Activated T-cell treated with anti-CD3 and anti-CD28 coated beads for 24 hours (primary cell): ENCODE measurements around the gene OGT.
A peak's percentile ranks its signal among the peaks of the same experiment; 100 is the strongest.
"Not testable (repeated sequence)": the region's sequence is repeated elsewhere in the genome, so short reads cannot be mapped to it uniquely, and the experiment has no call there.

Experiments
- DNase-seq: peaks from one replicate; pipeline ENCODE4 v3.0.0-alpha.2; 2020; ENCODE audit warnings: low read depth

OGT gene

DNA sequence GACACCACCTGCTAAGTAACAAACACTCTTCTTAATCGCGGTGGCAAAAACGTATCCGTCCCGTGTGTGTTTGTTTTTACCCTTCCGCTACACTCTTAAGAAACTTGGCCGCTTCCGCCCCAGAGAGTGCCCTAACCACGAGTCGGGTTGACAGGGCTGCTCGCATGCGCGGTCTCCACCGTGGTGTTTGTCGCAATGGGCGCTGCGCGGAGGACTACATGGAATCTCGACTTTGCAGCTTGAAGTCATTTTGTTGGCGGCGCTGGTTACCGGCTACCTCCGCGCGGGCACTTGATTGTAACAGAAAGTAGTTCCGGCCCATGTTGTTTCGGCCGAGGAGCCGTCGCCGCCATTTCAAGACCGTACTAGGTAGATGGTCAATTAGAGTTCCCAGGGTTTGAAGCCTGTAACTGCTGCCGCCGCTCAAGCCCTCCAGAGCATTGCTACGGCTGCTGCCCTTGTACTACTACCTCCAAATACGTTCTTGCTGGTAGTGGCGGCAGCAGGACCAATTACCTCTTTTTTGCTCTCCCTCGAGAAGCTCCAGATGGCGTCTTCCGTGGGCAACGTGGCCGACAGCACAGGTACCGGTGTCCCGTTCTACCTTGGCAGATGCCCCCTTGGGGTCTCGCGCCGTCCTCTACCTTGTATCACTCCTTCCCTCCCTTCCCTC lies at the start of gene OGT:
OGT (plus strand) TSS at position 352 of the 673 bp plus-strand sequence; CDS start at position 548, 196 bp downstream.
- DNase-seq = peak; percentile 84

GRCh38 chrX:71487814-71488213 lies 45.1 kb upstream of the OGT start:
- no peak for DNase-seq

- no peak for DNase-seq
Observed at GRCh38 chrX:71489540-71489939, 43.4 kb upstream of the OGT start.

- DNase-seq = peak; percentile 16
Observed at GRCh38 chrX:71492231-71493065, 40.5 kb upstream of the OGT start.

- no peak for DNase-seq
Observed at GRCh38 chrX:71493111-71493613, 39.7 kb upstream of the OGT start.

GRCh38 chrX:71495979-71496378 lies 36.9 kb upstream of the OGT start:
- DNase-seq = not testable (repeated sequence)

- DNase-seq = no peak
Observed at GRCh38 chrX:71496476-71496875, 36.4 kb upstream of the OGT start.

GRCh38 chrX:71502080-71502479 lies 30.8 kb upstream of the OGT start:
- not testable (repeated sequence) for DNase-seq

- no peak for DNase-seq
Observed at GRCh38 chrX:71504346-71504745, 28.6 kb upstream of the OGT start.

DNA sequence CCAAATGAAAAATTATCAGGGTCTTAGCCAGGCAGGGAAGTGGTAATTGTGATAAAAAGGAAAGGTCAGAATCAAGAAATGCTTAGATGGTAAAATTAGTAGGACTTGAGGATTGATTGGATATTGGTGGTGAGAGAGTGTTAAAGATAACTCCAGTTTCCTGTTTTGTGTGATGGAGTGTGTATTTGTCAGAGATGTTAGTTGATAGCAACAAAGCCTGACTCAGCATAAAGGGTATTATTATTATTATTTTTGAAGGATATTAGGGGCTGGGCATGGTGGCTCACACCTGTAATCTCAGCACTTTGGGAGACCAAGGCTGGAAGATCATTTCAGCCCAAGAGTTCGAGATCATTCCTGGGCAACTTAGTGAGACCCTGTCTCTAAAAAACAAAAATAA lies 23.6 kb upstream of the OGT start:
- DNase-seq = no peak

DNA sequence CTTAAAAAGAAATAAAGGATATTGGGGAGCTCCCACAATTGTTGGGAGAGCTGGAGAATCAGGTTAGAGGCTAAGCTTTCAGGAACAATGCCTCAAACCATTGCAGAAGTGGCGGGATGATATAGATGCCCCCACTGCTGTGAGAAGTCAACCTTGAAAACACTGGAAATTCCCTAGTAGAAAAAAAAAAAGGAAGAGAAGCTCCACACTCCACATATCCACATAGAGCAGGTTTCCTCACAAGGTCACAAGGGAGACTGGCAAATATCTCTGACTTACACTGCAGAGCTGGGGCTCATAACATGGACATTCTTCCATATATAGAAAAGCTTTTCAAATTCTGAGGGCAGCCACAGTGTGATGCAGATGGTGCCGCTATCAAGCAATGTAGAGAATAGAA lies 22.7 kb upstream of the OGT start:
- DNase-seq = no peak

DNA sequence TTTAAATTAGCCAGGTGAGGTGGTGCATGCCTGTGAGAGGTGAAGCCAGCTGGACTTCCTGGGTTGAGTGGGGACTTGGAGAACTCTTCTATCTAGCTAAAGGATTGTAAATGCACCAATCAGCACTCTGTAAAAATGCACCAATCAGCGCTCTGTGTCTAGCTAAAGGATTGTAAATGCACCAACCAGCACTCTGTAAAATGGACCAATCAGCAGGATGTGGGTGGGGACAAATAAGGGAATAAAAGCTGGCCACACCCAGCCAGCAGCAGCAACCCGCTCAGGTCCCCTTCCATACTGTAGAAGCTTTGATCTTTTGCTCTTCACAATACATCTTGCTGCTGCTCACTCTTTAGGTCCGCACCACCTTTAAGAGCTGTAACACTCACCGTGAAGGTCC lies 19.2 kb upstream of the OGT start:
- DNase-seq = not testable (repeated sequence)

- no peak for DNase-seq
Observed at GRCh38 chrX:71514367-71515037, 18.4 kb upstream of the OGT start.

DNA sequence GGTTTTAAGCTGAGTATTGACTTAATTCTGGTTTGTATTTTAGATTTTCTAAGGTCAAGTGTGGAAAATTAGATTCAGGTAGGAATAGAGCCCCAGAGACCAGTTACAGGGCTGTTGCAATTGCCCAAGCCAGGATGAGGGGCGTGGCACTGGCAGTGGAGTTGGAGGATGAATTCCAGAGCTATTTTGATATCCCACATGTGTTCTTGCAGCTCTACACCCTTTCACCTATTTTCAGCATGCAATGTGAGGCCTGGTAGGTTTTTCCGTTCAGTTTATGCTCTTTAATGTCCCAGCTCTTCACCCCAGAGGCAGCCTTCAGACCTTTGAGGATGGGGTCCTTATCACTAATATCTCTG lies 17.9 kb upstream of the OGT start:
- DNase-seq = no peak

GRCh38 chrX:71525316-71525715 lies 7.6 kb upstream of the OGT start:
- no peak for DNase-seq

GRCh38 chrX:71532078-71532752 lies 689 bp upstream of the OGT start:
- DNase-seq = peak; percentile 52

DNA sequence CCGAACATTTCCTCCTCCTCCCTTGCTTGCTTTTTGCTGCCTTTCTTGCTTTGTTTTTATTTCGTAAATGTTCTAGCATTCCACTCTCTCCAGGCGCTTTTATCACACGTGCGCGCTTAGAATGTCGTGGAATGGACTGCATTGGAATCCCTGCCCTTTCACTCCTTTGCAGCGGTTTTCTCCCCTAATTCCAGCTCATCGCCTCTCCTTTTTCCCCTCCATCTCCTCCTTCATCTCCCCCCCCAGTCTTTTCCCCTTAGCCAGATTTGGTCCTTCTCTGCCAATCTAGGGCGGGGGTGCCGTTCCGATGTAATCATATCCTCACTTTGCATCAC lies 579 bp downstream of the OGT start:
- DNase-seq = no peak

DNA sequence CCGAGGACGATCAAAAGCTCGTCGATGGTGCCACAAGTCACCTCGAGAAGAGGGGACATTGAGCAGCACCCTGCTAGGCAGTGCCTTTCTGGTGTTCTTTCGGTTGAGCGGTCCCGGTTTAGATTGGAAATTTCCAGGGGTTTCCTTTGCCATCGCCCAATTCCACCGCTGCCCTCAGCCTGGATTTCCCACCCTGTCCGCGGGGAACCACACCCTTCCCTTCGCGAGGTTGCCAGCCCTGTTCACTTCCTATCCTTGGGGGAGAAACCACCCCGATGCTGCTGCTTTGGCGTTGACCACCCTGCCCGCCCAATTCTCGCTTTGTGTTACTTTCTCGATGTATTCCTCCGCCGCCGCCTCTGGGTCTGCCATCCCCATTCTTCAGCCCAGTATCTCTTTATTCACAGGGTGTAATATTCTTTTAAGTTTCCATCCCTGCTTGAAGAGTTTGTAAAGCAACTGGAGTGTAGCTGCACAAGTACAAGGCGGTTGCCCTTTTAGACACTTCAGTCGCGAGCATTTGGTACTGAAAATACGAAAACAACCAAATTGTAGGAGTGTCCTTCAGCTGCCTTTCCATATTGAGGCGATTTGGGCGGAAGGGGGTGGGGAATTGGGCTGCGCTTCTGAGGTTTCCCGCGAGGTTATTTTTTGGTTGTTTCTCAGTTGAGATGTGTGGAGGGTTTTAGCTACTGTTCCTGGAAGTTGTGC lies 1.1 kb downstream of the OGT start:
- DNase-seq = no peak

GRCh38 chrX:71534773-71535544 lies 2.1 kb downstream of the OGT start:
- DNase-seq = no peak

GRCh38 chrX:71536285-71536684 lies 3.4 kb downstream of the OGT start:
- no peak for DNase-seq

DNA sequence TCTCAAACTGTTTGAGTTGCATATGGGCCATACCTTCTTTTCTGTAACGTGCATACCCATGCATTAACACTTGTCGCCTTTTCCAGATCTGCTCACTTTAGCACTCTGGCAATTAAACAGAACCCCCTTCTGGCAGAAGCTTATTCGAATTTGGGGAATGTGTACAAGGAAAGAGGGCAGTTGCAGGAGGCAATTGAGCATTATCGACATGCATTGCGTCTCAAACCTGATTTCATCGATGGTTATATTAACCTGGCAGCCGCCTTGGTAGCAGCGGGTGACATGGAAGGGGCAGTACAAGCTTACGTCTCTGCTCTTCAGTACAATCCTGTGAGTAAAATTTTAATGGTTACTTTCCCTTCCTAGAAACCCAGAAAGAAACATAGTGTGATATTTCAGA lies 4.8 kb downstream of the OGT start:
- no peak for DNase-seq
